GM12865 (cell line): ENCODE results near the gene GAN.

Experiments
- DNase-seq: peaks from one replicate; pipeline ENCODE4 v3.0.0; 2010; ENCODE audit warnings: low read depth
- H3K4me3 ChIP-seq: 2 replicates; pipeline ENCODE4 v1.5.1; 2011; ENCODE audit warnings: mild to moderate bottlenecking, low read depth, low read length, control low read depth
- TF ChIP-seq, protein P1 (sequence below): IDR thresholded peaks from 2 replicates; pipeline ENCODE4 v1.5.1; 2011; ENCODE audit warnings: low read length, control low read depth, low read depth, inconsistent platforms; ENCODE audit not compliant: insufficient read depth; ENCODE audit errors: missing control alignments

GAN gene

DNA sequence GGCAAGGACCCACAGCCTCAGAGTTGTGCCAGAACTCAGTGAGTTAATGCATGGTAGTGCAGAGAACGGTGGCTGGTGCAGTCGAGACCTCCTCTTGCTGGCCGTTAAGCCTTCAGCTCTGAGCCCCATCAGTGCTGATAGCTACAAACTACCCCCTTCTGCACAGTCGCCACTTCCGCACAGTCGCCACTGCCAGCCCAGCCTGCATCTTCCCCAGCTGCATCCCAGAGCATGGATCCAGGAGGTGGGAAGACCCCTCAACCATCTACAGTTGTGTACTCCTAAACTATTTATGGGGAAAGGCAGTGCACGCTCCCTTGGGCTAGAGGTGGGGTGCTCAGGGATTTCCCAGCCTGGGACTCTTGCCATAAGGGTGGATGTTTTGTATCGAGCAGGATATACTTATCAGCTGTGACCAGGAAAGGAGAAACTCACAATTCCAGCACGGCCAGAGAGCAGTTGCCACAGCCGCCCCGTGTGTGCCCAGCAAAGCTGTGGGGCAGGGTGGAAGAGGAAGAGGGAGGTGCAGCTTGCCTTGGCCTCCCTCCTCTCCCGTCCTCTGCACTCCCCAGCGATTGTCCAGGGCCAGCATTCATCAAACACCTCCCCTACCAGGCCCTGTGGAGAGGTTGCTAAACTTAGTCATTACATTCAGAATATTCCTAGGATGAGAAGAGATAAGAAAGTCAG, 80.3 kb downstream of the GAN start:
- TF ChIP-seq, protein P1, sequence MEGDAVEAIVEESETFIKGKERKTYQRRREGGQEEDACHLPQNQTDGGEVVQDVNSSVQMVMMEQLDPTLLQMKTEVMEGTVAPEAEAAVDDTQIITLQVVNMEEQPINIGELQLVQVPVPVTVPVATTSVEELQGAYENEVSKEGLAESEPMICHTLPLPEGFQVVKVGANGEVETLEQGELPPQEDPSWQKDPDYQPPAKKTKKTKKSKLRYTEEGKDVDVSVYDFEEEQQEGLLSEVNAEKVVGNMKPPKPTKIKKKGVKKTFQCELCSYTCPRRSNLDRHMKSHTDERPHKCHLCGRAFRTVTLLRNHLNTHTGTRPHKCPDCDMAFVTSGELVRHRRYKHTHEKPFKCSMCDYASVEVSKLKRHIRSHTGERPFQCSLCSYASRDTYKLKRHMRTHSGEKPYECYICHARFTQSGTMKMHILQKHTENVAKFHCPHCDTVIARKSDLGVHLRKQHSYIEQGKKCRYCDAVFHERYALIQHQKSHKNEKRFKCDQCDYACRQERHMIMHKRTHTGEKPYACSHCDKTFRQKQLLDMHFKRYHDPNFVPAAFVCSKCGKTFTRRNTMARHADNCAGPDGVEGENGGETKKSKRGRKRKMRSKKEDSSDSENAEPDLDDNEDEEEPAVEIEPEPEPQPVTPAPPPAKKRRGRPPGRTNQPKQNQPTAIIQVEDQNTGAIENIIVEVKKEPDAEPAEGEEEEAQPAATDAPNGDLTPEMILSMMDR, result no peak
- H3K4me3 ChIP-seq, result no peak overlapping the region
- no peak for DNase-seq

DNA sequence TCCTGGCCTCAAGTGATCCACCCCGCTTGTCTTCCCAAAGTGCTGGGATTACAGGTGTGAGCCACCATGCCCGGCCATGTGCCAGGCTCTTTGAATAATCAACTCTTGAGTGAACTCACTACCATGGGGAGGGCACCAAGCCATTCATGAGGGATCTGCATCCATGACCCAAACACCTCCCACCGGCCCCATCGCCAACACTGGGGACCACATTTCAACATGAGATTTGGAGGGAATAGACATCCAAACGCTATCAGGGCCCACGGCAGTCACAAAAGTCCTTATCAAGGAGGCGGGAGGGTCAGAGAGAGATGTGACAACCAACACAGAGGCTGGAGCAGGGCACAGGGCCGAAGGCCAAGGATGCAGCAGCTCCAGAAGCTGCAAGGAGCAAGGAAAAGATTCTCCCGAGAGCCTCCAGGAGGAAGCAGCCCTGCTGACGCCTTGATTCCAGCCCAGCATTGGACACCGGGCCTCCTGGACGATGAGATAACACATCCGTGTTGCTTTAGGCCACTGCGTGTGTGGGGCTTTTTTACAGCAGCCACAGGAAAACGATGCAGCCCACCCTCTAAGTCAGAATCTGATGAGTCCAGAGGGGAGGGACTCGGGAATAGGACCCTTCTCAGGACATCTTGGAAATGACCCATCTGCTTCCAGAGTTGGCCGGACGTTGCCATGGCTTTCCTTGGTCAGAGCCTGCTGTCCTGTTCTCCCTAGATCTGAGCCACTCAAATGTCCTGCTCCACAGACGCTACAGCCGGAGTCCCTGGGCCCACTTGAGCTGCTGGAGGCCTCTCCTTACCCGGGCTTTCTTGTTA, 82.5 kb downstream of the GAN start:
- TF ChIP-seq, protein P1, result no peak
- H3K4me3 ChIP-seq, result no peak overlapping the region
- DNase-seq, result no peak

DNA sequence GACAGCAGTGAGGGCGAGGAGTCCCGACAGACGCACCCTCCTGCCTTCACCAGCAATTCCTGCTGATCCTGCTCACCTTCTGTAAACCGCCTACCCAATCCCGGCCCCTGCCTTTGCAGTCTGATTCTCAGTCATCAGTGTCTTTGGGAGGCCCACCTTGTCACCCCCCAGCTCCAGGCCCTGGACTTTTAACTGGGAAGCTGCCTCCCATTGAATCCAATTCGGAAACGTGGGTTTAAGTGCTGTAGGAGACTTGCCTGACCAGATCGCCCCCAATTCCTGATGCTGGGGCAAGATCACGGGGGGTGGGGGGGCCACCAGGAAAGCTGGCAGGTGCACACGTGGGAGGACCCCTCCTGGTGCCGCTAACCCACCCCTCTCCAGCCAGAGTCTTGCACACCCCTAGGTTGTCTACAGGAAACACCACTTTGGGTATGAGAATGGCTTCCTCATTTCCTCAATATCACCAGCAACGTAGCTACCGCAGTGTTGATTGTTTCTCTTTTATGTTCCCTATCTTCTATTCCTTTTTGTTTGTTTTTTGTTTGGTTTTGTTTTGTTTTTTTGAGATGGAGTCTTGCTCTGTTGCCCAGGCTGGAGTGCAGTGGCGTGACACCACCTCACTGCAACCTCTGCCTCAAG, 83.2 kb downstream of the GAN start:
- DNase-seq, result no peak
- no peak overlapping the region for H3K4me3 ChIP-seq
- TF ChIP-seq, protein P1, result no peak

DNA sequence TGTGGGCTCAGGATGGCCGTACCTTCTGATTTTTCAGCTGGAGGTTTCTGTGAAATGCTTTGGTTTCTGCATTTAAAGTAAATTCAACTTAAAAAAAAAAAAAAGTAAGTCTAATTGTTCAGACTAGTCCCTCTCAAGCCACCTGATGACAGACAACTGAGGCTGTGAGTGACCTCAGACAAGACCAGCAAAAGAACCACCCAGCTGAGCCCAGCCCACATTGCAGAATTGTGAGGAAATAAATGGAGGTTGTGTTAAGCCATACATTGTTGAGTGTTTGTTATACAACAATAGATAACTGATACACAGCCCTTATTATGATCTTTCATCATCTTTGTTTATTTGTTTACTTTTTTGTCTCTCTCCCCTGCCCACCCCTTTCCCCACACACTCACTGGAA, 85.1 kb downstream of the GAN start:
- no peak overlapping the region for H3K4me3 ChIP-seq
- TF ChIP-seq, protein P1, result no peak
- DNase-seq, result no peak

DNA sequence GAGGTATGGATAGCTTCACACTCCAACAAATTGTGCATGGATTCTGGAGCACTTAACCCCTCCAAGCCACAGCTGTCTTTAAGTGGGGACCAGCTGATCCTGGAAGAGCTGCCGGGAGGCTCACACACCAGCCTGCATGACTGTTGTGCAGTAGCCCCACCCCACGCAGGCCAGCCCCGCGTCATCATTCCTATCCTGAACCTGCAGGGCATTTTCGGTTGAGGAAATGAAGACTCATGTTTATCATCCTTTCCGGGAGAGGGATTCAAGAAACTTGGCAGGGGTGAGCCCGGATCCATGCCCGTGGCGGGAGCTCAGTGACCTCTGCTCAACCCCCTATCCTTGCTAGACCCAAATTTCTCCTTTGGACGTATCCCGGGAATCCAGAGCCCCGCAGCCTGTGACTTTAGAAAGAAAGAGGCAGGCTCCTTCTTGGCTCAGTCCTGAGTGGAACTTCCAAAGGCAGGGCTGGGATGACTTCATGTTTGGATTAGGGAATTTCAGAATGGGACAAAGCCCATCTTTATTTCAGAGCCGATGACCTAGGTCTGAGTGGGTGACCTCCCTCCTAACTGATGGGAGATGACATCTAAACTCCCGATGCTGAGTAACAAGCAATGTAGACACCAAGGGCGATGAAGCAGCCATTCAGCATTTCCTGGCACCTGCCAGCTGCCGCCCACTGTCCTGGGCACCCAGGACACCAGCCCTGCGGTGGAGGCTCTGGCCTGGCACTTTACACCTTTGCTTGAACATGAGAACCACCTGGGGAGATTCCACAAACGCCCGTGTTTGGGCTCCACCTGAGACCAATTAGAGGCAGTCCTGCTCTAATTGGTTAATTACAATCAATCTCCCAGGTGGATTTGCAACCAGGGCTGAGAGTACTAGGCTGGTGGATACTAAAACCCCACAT, 86.5 kb downstream of the GAN start:
- no peak overlapping the region for H3K4me3 ChIP-seq
- DNase-seq, result no peak

DNA sequence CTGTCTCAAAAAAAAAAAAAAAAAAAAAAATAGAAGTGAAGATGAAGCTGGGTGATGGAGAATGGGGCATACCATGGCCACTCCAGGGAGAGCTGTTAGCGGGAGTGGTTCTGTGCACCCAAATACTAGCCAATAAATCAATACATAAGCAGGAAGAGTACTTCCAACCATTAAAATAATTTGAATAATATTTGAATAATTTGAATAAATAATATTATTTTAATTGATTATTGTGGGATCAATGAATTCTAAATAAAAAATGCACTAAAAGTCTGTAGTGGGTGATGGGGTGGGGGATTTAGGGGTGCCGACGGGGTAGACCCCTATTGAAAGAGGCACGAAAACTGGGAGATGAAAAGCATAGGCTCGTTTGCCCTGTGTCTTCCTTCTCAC, 88.4 kb downstream of the GAN start:
- no peak for DNase-seq
- H3K4me3 ChIP-seq, result no peak overlapping the region
- TF ChIP-seq, protein P1, result no peak

More for the DNA sequence above, 86.5 kb downstream of the GAN start:
- TF ChIP-seq, protein P1, result no peak
